Measurements from ENCODE around the gene CBR3. TPM values are rescaled to one million over a fixed set of nuclear protein-coding genes. Genes with fewer than 3 reads are reported as not detected.
A peak's percentile ranks its signal among the peaks of the same experiment; 100 is the strongest.

The CBR3 gene
- total RNA-seq, 1 donor from 2014 or later = 1.0 TPM

DNA sequence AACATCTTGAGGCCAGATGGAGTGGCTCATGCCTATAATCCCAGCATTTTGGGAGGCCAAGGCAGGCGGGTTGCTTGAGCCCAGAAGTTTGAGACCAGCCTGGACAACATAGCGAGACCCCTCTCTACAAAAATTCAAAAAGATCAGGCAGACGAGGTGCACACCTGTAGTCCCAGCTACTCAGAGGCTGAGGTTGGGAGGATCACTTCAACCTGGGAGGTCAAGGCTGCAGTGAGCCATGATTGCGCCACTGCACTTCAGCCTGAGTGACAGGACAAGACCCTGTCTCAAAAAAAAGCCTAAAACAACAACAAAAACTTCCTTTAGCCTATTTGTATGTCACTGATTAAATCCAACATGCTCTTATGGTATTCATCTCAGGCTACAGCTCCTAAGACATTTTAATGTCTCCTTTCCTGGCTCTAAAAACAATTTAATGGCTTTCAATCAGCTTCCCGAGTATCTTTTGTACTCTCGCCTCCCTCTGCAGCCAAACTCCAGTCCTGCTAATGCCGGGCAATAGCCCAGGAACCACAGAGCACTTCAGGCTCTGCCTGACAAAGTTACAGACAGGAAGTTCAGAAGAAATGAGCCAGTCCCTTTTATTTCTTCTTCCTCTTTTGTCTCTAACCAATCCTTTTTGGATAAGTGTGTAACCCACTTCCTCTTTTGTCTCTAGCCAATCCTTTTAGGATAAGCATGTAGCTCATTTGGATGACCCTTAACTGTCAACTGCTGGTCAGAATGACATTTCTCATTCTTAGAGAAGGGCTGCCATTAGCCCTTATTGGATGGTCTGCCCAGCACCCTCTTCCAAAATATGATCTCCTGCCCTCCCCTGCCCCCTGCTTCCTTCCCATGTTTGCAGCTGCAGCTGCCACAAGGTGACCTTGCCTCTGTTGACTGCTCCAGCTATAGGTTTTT is 15.2 kb downstream of the CBR3 start:
- TF ChIP-seq, protein P1, sequence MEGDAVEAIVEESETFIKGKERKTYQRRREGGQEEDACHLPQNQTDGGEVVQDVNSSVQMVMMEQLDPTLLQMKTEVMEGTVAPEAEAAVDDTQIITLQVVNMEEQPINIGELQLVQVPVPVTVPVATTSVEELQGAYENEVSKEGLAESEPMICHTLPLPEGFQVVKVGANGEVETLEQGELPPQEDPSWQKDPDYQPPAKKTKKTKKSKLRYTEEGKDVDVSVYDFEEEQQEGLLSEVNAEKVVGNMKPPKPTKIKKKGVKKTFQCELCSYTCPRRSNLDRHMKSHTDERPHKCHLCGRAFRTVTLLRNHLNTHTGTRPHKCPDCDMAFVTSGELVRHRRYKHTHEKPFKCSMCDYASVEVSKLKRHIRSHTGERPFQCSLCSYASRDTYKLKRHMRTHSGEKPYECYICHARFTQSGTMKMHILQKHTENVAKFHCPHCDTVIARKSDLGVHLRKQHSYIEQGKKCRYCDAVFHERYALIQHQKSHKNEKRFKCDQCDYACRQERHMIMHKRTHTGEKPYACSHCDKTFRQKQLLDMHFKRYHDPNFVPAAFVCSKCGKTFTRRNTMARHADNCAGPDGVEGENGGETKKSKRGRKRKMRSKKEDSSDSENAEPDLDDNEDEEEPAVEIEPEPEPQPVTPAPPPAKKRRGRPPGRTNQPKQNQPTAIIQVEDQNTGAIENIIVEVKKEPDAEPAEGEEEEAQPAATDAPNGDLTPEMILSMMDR (conservative IDR thresholded peaks at IDR 0.05) = no peak
- no peak for DNase-seq (ENCODE audit: extremely low spot score, unreplicated experiment)
- H3K36me3 Mint-ChIP-seq = no peaks in the 10 kb centered on the region
- H3K4me1 Mint-ChIP-seq (ENCODE audit: unreplicated experiment) = peaks cover 7% of the 10 kb centered on the region
- peaks cover 2% of the 10 kb centered on the region for H3K27me3 Mint-ChIP-seq
- no peak overlapping the region for H3K27ac Mint-ChIP-seq
- H3K4me3 Mint-ChIP-seq = no peak overlapping the region
- H3K9me3 Mint-ChIP-seq = no peaks in the 10 kb centered on the region

DNA sequence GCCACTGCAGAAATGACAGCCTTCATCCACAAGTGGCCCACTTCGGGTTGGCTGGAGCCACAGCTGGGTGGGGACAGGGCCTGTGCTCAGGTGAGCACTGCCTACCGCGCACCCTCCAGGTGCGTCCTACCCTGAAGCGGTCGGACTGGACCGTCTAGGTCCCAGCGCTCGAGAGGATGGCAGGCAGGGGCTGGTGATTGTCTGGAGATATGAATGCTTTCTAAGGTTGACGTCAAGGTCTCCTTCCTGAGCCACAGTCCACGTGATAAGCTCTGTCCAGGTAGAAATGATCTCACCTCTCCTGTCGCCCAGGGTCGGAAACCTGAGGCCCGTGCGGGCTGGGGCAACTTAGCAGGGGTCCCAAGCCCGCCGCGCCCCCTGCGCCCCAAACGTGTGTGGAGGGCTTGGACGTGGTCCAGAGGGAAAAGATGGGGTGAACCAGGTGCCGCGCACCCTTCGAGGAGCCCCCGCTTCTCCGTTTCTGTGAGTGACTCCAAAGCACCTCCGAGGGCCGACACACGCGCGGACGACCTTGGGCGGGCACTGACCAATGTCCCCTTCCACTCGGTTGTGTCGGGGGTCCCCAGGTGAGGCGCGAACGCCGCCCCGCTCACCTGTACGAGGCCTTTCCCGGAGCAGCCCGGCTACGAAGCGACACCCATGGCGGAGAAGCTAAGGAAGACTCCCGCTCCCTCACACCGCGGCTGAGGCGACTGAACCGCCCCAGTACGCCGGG is 20.9 kb downstream of the CBR3 start:
- H3K27ac Mint-ChIP-seq = peak overlapping the region; percentile 87
- TF ChIP-seq, protein P1 (conservative IDR thresholded peaks at IDR 0.05) = no peak
- H3K36me3 Mint-ChIP-seq = no peaks in the 10 kb centered on the region
- H3K9me3 Mint-ChIP-seq = no peaks in the 10 kb centered on the region
- H3K4me1 Mint-ChIP-seq (ENCODE audit: unreplicated experiment) = peaks cover 14% of the 10 kb centered on the region
- peaks cover 14% of the 10 kb centered on the region for H3K27me3 Mint-ChIP-seq
- H3K4me3 Mint-ChIP-seq = peak overlapping the region; percentile 86
- DNase-seq (ENCODE audit: extremely low spot score, unreplicated experiment) = no peak

DNA sequence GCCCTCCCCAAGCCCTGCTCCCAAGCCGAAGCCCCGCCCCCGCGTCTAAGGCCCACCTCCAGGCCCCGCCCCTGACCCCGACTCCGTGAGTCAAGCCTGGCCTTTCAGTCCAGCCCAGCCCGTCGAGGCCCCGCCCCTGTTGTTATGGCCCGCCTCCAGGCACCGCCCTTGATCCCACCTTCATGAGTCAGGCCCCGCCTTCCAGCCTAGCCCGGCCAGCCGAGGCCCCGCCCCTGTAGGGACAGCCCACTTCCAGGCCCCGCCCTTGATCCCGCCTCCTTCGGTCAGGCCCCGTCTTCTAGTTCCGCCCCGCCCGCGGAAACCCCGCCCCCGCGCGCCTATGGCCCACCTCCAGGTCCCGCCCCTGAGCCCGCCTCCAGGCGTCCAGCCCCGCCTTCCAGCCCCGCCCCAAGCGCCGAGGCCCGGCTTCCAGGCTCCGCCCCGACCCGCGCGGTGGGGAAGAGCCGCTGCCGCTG is 21.5 kb downstream of the CBR3 start:
- no peaks in the 10 kb centered on the region for H3K9me3 Mint-ChIP-seq
- H3K27me3 Mint-ChIP-seq = peaks cover 14% of the 10 kb centered on the region
- DNase-seq (ENCODE audit: extremely low spot score, unreplicated experiment) = peak; percentile 100
- peak overlapping the region; percentile 86 for H3K4me3 Mint-ChIP-seq
- H3K27ac Mint-ChIP-seq = peak overlapping the region; percentile 87
- H3K36me3 Mint-ChIP-seq = no peaks in the 10 kb centered on the region
- H3K4me1 Mint-ChIP-seq (ENCODE audit: unreplicated experiment) = peaks cover 14% of the 10 kb centered on the region
- TF ChIP-seq, protein P1 (conservative IDR thresholded peaks at IDR 0.05) = no peak

DNA sequence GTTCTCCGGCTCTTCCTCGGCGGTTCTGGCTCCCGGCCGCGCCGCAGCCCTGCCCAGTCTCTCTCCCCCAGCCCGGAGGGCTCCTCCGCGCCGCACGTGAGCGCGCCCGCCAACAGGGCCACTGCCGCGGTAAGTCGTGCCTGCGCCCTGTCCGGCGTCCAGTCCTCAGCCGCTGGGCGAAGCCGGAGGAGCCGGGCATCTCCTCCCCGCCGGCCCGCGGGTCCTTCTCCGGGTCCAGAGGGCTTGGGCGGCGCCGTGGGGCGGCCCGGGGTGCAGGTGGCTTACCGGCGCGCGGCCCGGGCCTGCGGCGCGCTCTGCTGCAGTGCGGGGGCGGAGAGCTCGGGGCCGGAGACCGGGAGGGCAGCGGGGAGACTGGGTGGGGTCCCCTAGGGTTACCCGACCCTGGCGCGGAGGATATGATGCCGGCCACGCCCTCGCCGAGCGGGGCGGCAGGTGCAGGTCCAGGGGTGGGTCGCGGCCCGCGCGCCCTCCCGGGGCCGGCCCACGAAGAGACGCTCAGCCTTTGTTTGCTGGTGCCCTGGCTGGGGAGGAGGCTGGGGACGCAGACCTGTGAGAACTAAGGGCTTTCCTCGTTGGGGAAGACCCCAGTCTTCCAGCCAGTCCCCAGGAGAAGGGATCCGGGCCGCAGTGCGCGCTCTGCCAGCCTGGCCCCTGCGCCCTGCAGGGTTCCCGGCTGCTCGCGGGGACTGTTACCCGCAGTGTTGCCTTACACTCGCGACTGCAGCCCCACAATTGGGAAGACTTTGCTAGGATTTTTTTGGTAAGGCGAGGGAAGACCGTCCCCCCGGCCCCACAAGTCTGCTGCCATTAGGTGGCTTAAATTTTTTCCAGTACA is 22.2 kb downstream of the CBR3 start, which contains the start of gene DOP1B:
TSS of gene DOP1B (plus strand) at position 10 of the 856 bp plus-strand sequence. CDS start 7,910 bp downstream, outside the sequence.
- Mint-ChIP-seq H3K27ac (peak within 1 kb of the TSS; percentile 87), H3K27me3 (peaks cover 14% of the 10 kb centered on the region), H3K4me3 (peak within 1 kb of the TSS; percentile 86), H3K9me3 (no peaks in the 10 kb centered on the region), H3K36me3 (no peaks in the 10 kb centered on the region), H3K4me1 (ENCODE audit: unreplicated experiment) (peaks cover 14% of the 10 kb centered on the region)
- peak; percentile 69 for DNase-seq (ENCODE audit: extremely low spot score, unreplicated experiment)
- TF ChIP-seq, protein P1 (conservative IDR thresholded peaks at IDR 0.05) = no peak

All from type B pancreatic cell (in vitro differentiated cells).